DND-41 (cell line): ENCODE results near the gene ANGPTL3.

Source experiments
- ATAC-seq: fragments of 200-7000 bp; cut with Tn5 transposase; 3 replicates; pipeline ENCODE4 v1.9.1; 2021; ENCODE audit warnings: low read depth; ENCODE audit not compliant: insufficient read depth
- DNase-seq: peaks from one replicate; pipeline ENCODE4 v3.0.0-alpha.2; 2020
- H2AFZ ChIP-seq: 2 replicates; pipeline ENCODE4 v1.6.0; 2012; ENCODE audit warnings: low read depth, low read length
- H3K27ac ChIP-seq: 2 replicates; pipeline ENCODE4 v1.5.1; 2012; ENCODE audit warnings: low read length, inconsistent platforms
- H3K27me3 ChIP-seq: fragments of 200-600 bp; sonication (generic); 2 replicates; pipeline ENCODE4 v1.6.0; 2012; ENCODE audit warnings: low read length, mild to moderate bottlenecking, inconsistent platforms; ENCODE audit not compliant: insufficient read depth, poor library complexity
- H3K36me3 ChIP-seq: 2 replicates; pipeline ENCODE4 v1.5.1; 2012; ENCODE audit warnings: low read length, inconsistent platforms; ENCODE audit not compliant: insufficient read depth
- H3K4me1 ChIP-seq: 2 replicates; pipeline ENCODE4 v1.5.1; 2012; ENCODE audit warnings: mild to moderate bottlenecking, low read length; ENCODE audit not compliant: insufficient read depth
- H3K4me2 ChIP-seq: 2 replicates; pipeline ENCODE4 v1.6.0; 2012; ENCODE audit warnings: mild to moderate bottlenecking, moderate library complexity, low read length, inconsistent platforms; ENCODE audit not compliant: insufficient read depth
- H3K4me3 ChIP-seq, 2 experiments: fragments of 200-600 bp in 1 of 2; shearing (Covaris generic) in 1 of 2; 2 replicates each; pipeline ENCODE4 v1.5.1; 2012 to 2016; ENCODE audit warnings: inconsistent platforms in 2 of 2, low read length in 2 of 2, mild to moderate bottlenecking in 2 of 2, low read depth in 1 of 2, moderate library complexity in 1 of 2
- H3K79me2 ChIP-seq: 2 replicates; pipeline ENCODE4 v1.6.0; 2012; ENCODE audit warnings: low read length, inconsistent platforms; ENCODE audit not compliant: insufficient read depth
- H3K9ac ChIP-seq: 2 replicates; pipeline ENCODE4 v1.6.0; 2012; ENCODE audit warnings: low read depth, mild to moderate bottlenecking, inconsistent platforms, low read length, moderate library complexity
- H3K9me3 ChIP-seq: 2 replicates; pipeline ENCODE4 v1.5.1; 2012; ENCODE audit warnings: low read length, moderate library complexity, mild to moderate bottlenecking, inconsistent platforms; ENCODE audit not compliant: insufficient read depth, severe bottlenecking
- H4K20me1 ChIP-seq: 2 replicates; pipeline ENCODE4 v1.6.0; 2012; ENCODE audit warnings: low read length; ENCODE audit not compliant: insufficient read depth
- EZH2 ChIP-seq: IDR thresholded peaks from 3 replicates; pipeline ENCODE4 v1.6.1; 2012; ENCODE audit warnings: borderline replicate concordance, low read depth, mild to moderate bottlenecking, moderate library complexity, low read length, inconsistent platforms; ENCODE audit not compliant: severe bottlenecking
- TF ChIP-seq, protein P1 (sequence below): IDR thresholded peaks from 2 replicates; pipeline ENCODE4 v1.5.1; 2012; ENCODE audit warnings: borderline replicate concordance, low read length, moderate library complexity, mild to moderate bottlenecking; ENCODE audit not compliant: poor library complexity, severe bottlenecking; ENCODE audit errors: extremely low read depth

ANGPTL3 gene

DNA sequence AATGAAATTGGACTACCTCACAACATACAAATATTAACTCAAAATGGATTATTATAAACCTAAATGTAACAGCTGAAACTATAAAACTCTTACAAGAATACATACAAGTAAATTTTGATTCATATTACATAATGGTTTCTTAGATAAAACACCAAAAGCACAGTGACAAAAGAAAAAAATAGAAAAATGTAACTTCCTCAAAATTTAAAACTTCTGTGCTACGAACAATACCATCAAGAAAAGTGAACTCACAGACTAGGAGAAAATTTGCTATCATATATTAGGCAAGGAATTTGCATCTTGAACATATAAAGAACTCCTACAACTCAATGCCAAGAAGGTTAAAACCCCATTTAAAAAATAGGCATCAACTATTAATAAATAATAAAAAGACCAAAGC lies 31.2 kb downstream of the ANGPTL3 start:
- no peak overlapping the region for H2AFZ ChIP-seq
- H3K27ac ChIP-seq = no peak overlapping the region
- H3K79me2 ChIP-seq = no peaks in the 10 kb centered on the region
- no peak for DNase-seq
- H3K4me3 ChIP-seq = no peak overlapping the region
- no peaks in the 10 kb centered on the region for H3K4me1 ChIP-seq
- peaks cover 46% of the 10 kb centered on the region for H3K36me3 ChIP-seq
- no peak for ATAC-seq
- no peak for TF ChIP-seq EZH2
- TF ChIP-seq, protein P1, sequence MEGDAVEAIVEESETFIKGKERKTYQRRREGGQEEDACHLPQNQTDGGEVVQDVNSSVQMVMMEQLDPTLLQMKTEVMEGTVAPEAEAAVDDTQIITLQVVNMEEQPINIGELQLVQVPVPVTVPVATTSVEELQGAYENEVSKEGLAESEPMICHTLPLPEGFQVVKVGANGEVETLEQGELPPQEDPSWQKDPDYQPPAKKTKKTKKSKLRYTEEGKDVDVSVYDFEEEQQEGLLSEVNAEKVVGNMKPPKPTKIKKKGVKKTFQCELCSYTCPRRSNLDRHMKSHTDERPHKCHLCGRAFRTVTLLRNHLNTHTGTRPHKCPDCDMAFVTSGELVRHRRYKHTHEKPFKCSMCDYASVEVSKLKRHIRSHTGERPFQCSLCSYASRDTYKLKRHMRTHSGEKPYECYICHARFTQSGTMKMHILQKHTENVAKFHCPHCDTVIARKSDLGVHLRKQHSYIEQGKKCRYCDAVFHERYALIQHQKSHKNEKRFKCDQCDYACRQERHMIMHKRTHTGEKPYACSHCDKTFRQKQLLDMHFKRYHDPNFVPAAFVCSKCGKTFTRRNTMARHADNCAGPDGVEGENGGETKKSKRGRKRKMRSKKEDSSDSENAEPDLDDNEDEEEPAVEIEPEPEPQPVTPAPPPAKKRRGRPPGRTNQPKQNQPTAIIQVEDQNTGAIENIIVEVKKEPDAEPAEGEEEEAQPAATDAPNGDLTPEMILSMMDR = no peak
- H3K4me2 ChIP-seq = no peak overlapping the region
- no peaks in the 10 kb centered on the region for H4K20me1 ChIP-seq
- H3K27me3 ChIP-seq = no peaks in the 10 kb centered on the region
- H3K9ac ChIP-seq = no peak overlapping the region
- no peaks in the 10 kb centered on the region for H3K9me3 ChIP-seq

DNA sequence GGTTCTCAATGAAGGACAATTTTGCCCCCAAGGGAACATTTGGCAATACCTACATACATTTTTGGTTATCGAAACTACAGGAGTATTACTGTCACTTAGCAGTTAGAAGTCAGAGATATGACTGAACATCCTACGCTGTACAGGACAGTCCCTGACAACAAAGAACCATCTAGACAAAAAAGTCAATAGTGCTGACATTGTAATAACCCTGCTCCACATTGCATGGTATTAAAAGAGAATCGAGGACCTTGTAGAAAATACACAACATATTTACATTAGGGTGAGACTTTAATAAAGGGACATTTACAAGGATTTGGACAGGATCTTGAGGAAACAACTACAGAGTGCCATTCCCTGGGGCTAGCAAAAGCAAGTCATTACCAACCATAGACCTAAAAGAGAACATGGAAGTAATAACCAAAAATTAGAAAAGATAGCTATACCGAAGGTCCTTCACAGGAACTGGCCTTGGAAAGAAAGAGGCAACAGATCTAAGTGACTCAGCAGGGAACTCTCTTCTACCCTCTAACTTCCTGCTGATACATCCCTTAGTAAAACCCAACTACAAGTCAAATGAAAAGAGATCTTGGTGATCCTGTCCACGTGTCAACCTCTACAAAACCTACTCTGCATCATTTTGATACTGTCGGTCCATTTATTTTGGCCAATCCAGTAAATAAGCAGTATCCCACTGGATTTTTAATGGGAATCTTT lies 40.2 kb downstream of the ANGPTL3 start:
- no peak for TF ChIP-seq EZH2
- TF ChIP-seq, protein P1 = no peak
- no peak for ATAC-seq

DNA sequence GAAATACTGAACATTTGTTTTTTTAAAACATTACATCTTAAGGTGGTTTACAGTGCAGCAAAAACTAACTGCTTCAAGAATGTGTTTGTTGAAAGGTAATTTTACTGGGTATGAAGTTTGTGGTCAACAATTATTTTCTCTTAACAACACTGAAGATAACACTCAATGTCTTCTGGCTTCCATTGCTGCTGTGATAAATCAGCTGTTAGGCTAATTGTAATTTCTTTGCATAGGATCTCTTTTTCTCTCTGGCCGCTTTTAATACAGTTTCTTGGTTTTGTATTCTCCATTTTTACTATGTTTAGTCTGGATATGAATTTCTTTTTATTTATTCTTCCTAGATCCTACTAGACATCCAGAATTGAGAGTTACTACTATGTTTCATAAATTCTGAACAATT lies 46.0 kb downstream of the ANGPTL3 start:
- Histone ChIP-seq H3K27me3 (no peaks in the 10 kb centered on the region), H3K4me2 (no peak overlapping the region), H3K9ac (no peak overlapping the region), H3K79me2 (no peaks in the 10 kb centered on the region), H2AFZ (no peak overlapping the region), H3K4me1 (no peaks in the 10 kb centered on the region), H3K4me3 (no peak overlapping the region), H3K9me3 (no peaks in the 10 kb centered on the region), H3K36me3 (peaks cover 49% of the 10 kb centered on the region; the same call in 1 of the 2 replicates), H4K20me1 (no peaks in the 10 kb centered on the region), H3K27ac (no peak overlapping the region)
- ATAC-seq (no peak), DNase-seq (no peak)
- no peak for TF ChIP-seq EZH2
- TF ChIP-seq, protein P1 = no peak

More for the DNA sequence above, 40.2 kb downstream of the ANGPTL3 start:
- no peak overlapping the region for H3K27ac ChIP-seq
- H3K79me2 ChIP-seq = no peaks in the 10 kb centered on the region
- H3K27me3 ChIP-seq = no peaks in the 10 kb centered on the region
- no peaks in the 10 kb centered on the region for H3K9me3 ChIP-seq
- no peaks in the 10 kb centered on the region for H4K20me1 ChIP-seq
- H3K4me2 ChIP-seq = no peak overlapping the region
- peaks cover 19% of the 10 kb centered on the region for H3K36me3 ChIP-seq
- no peak overlapping the region for H3K9ac ChIP-seq
- H3K4me3 ChIP-seq = no peak overlapping the region
- no peak for DNase-seq
- no peak overlapping the region for H2AFZ ChIP-seq
- H3K4me1 ChIP-seq = no peaks in the 10 kb centered on the region
